Left ventricle myocardium superior (tissue), 1 donor: ENCODE results near the gene OR1D2. TPM values are rescaled to one million over a fixed set of nuclear protein-coding genes. Genes with fewer than 3 reads are reported as not detected.

Source experiments
- total RNA-seq: library from RNA; stranded (reverse); fragmentation: NEBNext Ultra II Directional; extraction: Animal tissue kit (Norgen Biotek cat#: 25700); gene quantifications from one replicate; pipeline ENCODE4 v1.2.1, GENCODE V29; 2021
- donor health status: DM: no; HTN: yes; CAD: no; lungs with severe emphysema.

Gene OR1D2
- total RNA-seq, 1 donor from 2014 or later = not detected

Other genes starting within 250 kb of the OR1D2 start
- not detected for gene OR1D5, start 40.8 kb downstream of the OR1D2 start, total RNA-seq
- not detected for gene OR1G1, start 23.1 kb upstream of the OR1D2 start, total RNA-seq
- gene OR1A2, start 93.1 kb upstream of the OR1D2 start, total RNA-seq = not detected
- not detected for gene OR1A1, start 103.2 kb upstream of the OR1D2 start, total RNA-seq
- gene OR3A1, start 193.9 kb upstream of the OR1D2 start, total RNA-seq = not detected